ENCODE measurements around the gene LSAMP. TPM values are rescaled to one million over a fixed set of nuclear protein-coding genes. Genes with fewer than 3 reads are reported as not detected.

Gene LSAMP
- total RNA-seq, 1 donor from 2014 or later: 4.4 TPM

DNA sequence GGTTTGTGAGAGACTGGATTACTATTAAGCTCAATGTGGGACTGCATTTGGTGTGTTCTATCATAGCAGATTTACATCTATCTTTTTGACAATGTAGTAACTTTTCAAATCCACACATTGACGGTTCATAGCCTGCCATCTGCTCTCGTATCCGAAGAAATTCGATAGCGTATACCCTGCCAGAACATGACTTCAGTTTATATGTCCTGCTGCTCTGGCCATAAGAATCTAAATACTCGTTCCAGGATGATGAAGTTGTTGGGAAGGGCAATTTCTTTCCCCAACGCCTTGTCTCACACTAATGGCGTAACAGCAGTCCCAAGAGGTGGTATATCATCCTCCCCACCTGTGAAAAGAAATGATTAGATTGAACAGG, 180.0 kb downstream of the LSAMP start:
- no peak overlapping the region for H3K27ac Mint-ChIP-seq (ENCODE audit: unreplicated experiment)
- TF ChIP-seq, protein P1, sequence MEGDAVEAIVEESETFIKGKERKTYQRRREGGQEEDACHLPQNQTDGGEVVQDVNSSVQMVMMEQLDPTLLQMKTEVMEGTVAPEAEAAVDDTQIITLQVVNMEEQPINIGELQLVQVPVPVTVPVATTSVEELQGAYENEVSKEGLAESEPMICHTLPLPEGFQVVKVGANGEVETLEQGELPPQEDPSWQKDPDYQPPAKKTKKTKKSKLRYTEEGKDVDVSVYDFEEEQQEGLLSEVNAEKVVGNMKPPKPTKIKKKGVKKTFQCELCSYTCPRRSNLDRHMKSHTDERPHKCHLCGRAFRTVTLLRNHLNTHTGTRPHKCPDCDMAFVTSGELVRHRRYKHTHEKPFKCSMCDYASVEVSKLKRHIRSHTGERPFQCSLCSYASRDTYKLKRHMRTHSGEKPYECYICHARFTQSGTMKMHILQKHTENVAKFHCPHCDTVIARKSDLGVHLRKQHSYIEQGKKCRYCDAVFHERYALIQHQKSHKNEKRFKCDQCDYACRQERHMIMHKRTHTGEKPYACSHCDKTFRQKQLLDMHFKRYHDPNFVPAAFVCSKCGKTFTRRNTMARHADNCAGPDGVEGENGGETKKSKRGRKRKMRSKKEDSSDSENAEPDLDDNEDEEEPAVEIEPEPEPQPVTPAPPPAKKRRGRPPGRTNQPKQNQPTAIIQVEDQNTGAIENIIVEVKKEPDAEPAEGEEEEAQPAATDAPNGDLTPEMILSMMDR (IDR thresholded peaks at IDR 0.05): no peak
- no peak overlapping the region for H3K4me3 Mint-ChIP-seq (ENCODE audit: unreplicated experiment)

DNA sequence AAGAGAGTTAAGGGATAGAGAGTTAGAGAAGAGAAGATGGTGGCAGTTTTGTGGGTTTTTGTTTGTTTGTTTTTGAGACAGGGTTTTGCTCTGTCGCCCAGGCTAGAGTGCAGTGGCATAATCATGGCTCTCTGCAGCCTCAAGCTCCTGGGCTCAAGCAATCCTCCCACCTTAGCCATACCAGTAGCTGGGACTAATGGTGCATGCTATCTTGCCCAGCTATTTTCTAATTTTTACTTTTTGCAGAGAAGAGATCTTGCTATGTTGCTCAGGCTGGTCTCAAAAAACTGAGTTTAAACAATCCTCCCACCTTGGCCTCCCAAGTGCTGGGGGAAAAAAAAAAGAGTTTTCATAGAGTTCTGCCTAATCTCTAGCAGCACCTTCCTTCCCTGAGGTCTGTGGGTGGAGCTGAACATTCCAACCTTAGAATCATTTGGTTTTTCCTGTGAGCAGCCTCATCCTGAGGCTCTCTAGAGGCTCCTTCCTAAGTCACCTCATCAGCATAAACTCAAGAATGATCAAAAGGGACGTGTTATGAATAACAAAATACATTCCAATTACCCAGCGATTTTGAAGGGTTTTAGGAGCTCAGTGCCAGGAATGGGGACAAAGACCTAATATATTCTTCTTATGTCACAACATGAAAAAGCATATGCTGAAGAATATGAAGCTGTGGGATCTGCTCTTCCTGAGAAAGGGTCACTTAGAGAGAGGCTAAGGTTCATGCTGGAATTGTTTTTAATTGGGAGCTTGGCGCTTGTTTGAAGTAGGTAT, 180.6 kb downstream of the LSAMP start:
- Mint-ChIP-seq H3K27me3 (ENCODE audit: unreplicated experiment) (no peaks in the 10 kb centered on the region), H3K9me3 (ENCODE audit: unreplicated experiment) (no peaks in the 10 kb centered on the region), H3K27ac (ENCODE audit: unreplicated experiment) (no peak overlapping the region), H3K4me3 (ENCODE audit: unreplicated experiment) (no peak overlapping the region), H3K36me3 (ENCODE audit: unreplicated experiment) (no peaks in the 10 kb centered on the region), H3K4me1 (ENCODE audit: unreplicated experiment) (peaks cover 2% of the 10 kb centered on the region)
- TF ChIP-seq, protein P1 (IDR thresholded peaks at IDR 0.05): no peak
- no peak for DNase-seq (ENCODE audit: extremely low spot score, unreplicated experiment)

More for the DNA sequence above, 180.0 kb downstream of the LSAMP start:
- H3K27me3 Mint-ChIP-seq (ENCODE audit: unreplicated experiment): no peaks in the 10 kb centered on the region
- no peaks in the 10 kb centered on the region for H3K9me3 Mint-ChIP-seq (ENCODE audit: unreplicated experiment)
- H3K36me3 Mint-ChIP-seq (ENCODE audit: unreplicated experiment): no peaks in the 10 kb centered on the region
- H3K4me1 Mint-ChIP-seq (ENCODE audit: unreplicated experiment): peaks cover 2% of the 10 kb centered on the region
- no peak for DNase-seq (ENCODE audit: extremely low spot score, unreplicated experiment)

DNA sequence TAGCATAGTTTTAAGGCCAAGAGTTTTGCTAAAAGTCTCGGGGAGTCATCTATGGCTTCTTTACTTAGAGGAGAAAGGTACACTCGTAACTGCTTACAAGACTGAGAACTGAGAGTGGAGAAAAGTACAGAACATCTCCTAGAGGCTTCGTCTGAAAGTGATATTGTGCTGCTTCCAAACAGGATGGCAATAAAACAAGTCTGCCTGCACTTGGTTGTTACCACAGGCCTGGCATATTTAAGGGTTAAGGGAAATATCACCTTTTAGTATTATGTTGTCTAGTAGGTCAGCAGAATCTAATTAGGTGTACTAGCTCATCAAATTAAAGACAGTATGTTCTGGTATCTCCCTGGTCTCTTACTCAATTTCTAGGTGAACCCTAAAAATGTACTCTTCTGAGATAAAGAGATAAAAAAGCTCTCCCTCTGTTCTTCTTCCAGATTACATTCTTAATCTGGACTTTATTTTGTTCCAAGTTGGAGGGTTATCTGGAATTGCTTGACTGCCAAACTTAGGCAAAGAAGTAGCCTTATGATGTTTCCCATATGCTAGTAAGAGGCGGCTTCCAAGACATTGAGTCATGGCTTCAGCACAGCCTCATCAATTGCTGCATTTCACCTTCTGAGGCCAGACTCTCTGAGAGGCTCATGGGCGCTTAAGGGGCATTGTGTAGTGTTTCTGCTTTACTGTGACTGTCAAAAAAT, 181.3 kb downstream of the LSAMP start:
- DNase-seq (ENCODE audit: extremely low spot score, unreplicated experiment): no peak
- Mint-ChIP-seq H3K27ac (ENCODE audit: unreplicated experiment) (no peak overlapping the region), H3K4me1 (ENCODE audit: unreplicated experiment) (peaks cover 2% of the 10 kb centered on the region), H3K9me3 (ENCODE audit: unreplicated experiment) (no peaks in the 10 kb centered on the region), H3K27me3 (ENCODE audit: unreplicated experiment) (no peaks in the 10 kb centered on the region), H3K36me3 (ENCODE audit: unreplicated experiment) (no peaks in the 10 kb centered on the region), H3K4me3 (ENCODE audit: unreplicated experiment) (no peak overlapping the region)
- TF ChIP-seq, protein P1 (IDR thresholded peaks at IDR 0.05): no peak

DNA sequence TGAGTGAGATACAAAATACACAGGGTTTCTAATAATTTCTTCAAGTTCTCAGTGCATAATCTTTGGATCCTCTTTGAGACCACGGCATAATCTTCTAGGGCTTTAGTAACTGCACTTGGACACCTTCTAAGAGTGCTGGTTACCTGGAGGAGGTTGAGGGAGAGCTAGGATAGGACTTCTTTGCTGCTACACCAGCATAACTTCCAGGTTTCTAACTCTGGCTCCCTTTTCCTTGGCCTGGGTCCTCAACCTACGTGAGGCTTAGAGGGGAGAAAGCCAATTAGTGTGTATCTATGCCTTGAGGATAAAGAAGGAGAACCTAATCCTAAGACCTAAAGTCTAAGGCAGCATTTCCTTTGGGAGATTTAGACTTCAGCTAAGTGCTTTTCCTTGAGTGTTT, 184.8 kb downstream of the LSAMP start:
- H3K36me3 Mint-ChIP-seq (ENCODE audit: unreplicated experiment): no peaks in the 10 kb centered on the region
- no peaks in the 10 kb centered on the region for H3K9me3 Mint-ChIP-seq (ENCODE audit: unreplicated experiment)
- no peak overlapping the region for H3K27ac Mint-ChIP-seq (ENCODE audit: unreplicated experiment)
- no peak for DNase-seq (ENCODE audit: extremely low spot score, unreplicated experiment)
- H3K27me3 Mint-ChIP-seq (ENCODE audit: unreplicated experiment): no peaks in the 10 kb centered on the region
- no peak overlapping the region for H3K4me3 Mint-ChIP-seq (ENCODE audit: unreplicated experiment)
- TF ChIP-seq, protein P1 (IDR thresholded peaks at IDR 0.05): no peak
- H3K4me1 Mint-ChIP-seq (ENCODE audit: unreplicated experiment): peaks cover 27% of the 10 kb centered on the region

DNA sequence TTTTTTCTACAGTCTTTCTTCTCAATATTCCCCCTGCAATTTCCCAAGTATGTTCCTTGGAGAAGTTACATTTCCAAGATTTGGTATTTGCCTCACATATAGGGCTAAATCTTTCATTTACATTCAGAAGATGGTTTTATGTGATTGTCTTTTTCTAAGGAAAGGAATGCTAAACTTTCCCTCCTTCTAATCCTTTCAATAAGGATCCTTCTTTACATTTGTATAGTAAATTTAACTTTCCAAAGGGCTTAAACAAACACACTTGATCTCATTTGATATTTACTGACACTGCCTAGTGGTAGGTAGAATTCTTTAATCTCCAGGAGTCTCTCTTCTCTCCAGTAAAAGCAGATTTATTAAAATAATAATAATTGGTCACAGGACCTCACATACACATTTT, 185.3 kb downstream of the LSAMP start:
- Mint-ChIP-seq H3K36me3 (ENCODE audit: unreplicated experiment) (no peaks in the 10 kb centered on the region), H3K27me3 (ENCODE audit: unreplicated experiment) (no peaks in the 10 kb centered on the region), H3K9me3 (ENCODE audit: unreplicated experiment) (no peaks in the 10 kb centered on the region), H3K27ac (ENCODE audit: unreplicated experiment) (no peak overlapping the region), H3K4me1 (ENCODE audit: unreplicated experiment) (peaks cover 32% of the 10 kb centered on the region), H3K4me3 (ENCODE audit: unreplicated experiment) (no peak overlapping the region)
- TF ChIP-seq, protein P1 (IDR thresholded peaks at IDR 0.05): no peak
- DNase-seq (ENCODE audit: extremely low spot score, unreplicated experiment): no peak

Measured in osteocyte (in vitro differentiated cells).